Measurements from ENCODE around the gene GJA4.

The GJA4 gene

GRCh38 chr1:34778381-34778780, 14.4 kb upstream of the GJA4 start:
- Mint-ChIP-seq H3K9me3 (no peaks in the 10 kb centered on the region), H3K27me3 (peaks cover 37 to 45% of the 10 kb centered on the region in 2 donors), H3K4me1 (peaks cover 0 to 1% of the 10 kb centered on the region in 2 donors), H3K4me3 (no peak overlapping the region), H3K36me3 (no peaks in the 10 kb centered on the region), H3K27ac (no peak overlapping the region)
- ATAC-seq (replicated peaks) (no peak), DNase-seq (no peak)

- Mint-ChIP-seq H3K27ac (no peak overlapping the region), H3K27me3 (peaks cover 38 to 51% of the 10 kb centered on the region in 2 donors), H3K9me3 (no peaks in the 10 kb centered on the region), H3K36me3 (no peaks in the 10 kb centered on the region), H3K4me1 (peaks cover 0 to 1% of the 10 kb centered on the region in 2 donors), H3K4me3 (no peak overlapping the region)
- ATAC-seq (replicated peaks) = no peak
- no peak for DNase-seq
Observed at GRCh38 chr1:34779005-34779404, 13.8 kb upstream of the GJA4 start.

GRCh38 chr1:34779526-34779925, 13.3 kb upstream of the GJA4 start:
- DNase-seq (no peak), ATAC-seq (replicated peaks) (no peak)
- Mint-ChIP-seq H3K36me3 (no peaks in the 10 kb centered on the region), H3K27me3 (peaks cover 38 to 55% of the 10 kb centered on the region in 2 donors), H3K27ac (no peak overlapping the region), H3K9me3 (no peaks in the 10 kb centered on the region), H3K4me1 (peaks cover 0 to 1% of the 10 kb centered on the region in 2 donors), H3K4me3 (no peak overlapping the region)

- Mint-ChIP-seq H3K27me3 (peaks cover 40 to 60% of the 10 kb centered on the region in 2 donors), H3K36me3 (no peaks in the 10 kb centered on the region), H3K4me1 (peaks cover 0 to 1% of the 10 kb centered on the region in 2 donors), H3K27ac (no peak overlapping the region), H3K4me3 (no peak overlapping the region), H3K9me3 (no peaks in the 10 kb centered on the region)
- ATAC-seq (replicated peaks) = no peak
- no peak for DNase-seq
Observed at GRCh38 chr1:34779962-34780361, 12.8 kb upstream of the GJA4 start.

- Mint-ChIP-seq H3K27me3 (peaks cover 45 to 65% of the 10 kb centered on the region in 2 donors), H3K27ac (no peak overlapping the region)
- ATAC-seq (replicated peaks) = no peak
Observed at GRCh38 chr1:34780528-34780927, 12.3 kb upstream of the GJA4 start.

GRCh38 chr1:34781071-34781843, 11.5 kb upstream of the GJA4 start, which contains the start of gene GJB3:
Gene GJB3 (plus strand): TSS chr1:34781214. CDS start chr1:34784763, 3,549 bp downstream.
- Mint-ChIP-seq H3K4me3 (peak within 1 kb of the TSS in 1 of 2 donors; percentile 23), H3K4me1 (peaks cover under 1 to 3% of the 10 kb centered on the region in 2 donors), H3K27me3 (peaks cover 48 to 68% of the 10 kb centered on the region in 2 donors), H3K9me3 (no peaks in the 10 kb centered on the region), H3K36me3 (no peaks in the 10 kb centered on the region), H3K27ac (no peak within 1 kb of the TSS)
- no peak for DNase-seq
- peak; percentile 40 to 46 for ATAC-seq (replicated peaks)

More at GRCh38 chr1:34780528-34780927, 12.3 kb upstream of the GJA4 start:
- peaks cover 0 to 1% of the 10 kb centered on the region in 2 donors for H3K4me1 Mint-ChIP-seq
- no peaks in the 10 kb centered on the region for H3K9me3 Mint-ChIP-seq
- H3K4me3 Mint-ChIP-seq = no peak overlapping the region
- no peak for DNase-seq
- no peaks in the 10 kb centered on the region for H3K36me3 Mint-ChIP-seq

- no peak for DNase-seq
- Mint-ChIP-seq H3K4me1 (peaks cover 6 to 8% of the 10 kb centered on the region in 2 donors), H3K36me3 (no peaks in the 10 kb centered on the region), H3K9me3 (no peaks in the 10 kb centered on the region), H3K4me3 (peak overlapping the region in 1 of 2 donors; percentile 20), H3K27me3 (peaks cover 55 to 74% of the 10 kb centered on the region in 2 donors), H3K27ac (no peak overlapping the region)
- ATAC-seq (replicated peaks) = no peak
Observed at GRCh38 chr1:34781844-34782391, 10.9 kb upstream of the GJA4 start.

- DNase-seq (no peak), ATAC-seq (replicated peaks) (no peak)
- H3K4me1 Mint-ChIP-seq = peaks cover 8 to 10% of the 10 kb centered on the region in 2 donors
- no peaks in the 10 kb centered on the region for H3K9me3 Mint-ChIP-seq
- no peak overlapping the region for H3K4me3 Mint-ChIP-seq
- no peaks in the 10 kb centered on the region for H3K36me3 Mint-ChIP-seq
- peaks cover 39 to 55% of the 10 kb centered on the region in 2 donors for H3K27me3 Mint-ChIP-seq
- H3K27ac Mint-ChIP-seq = no peak overlapping the region
Observed at GRCh38 chr1:34784751-34785221, 8.0 kb upstream of the GJA4 start.

- no peaks in the 10 kb centered on the region for H3K36me3 Mint-ChIP-seq
- no peak for DNase-seq
- H3K27me3 Mint-ChIP-seq = peaks cover 38 to 57% of the 10 kb centered on the region in 2 donors
- H3K9me3 Mint-ChIP-seq = no peaks in the 10 kb centered on the region
- peaks cover 8 to 14% of the 10 kb centered on the region in 2 donors for H3K4me1 Mint-ChIP-seq
- no peak overlapping the region for H3K27ac Mint-ChIP-seq
- no peak overlapping the region for H3K4me3 Mint-ChIP-seq
- ATAC-seq (replicated peaks) = no peak
Observed at GRCh38 chr1:34785231-34785874, 7.4 kb upstream of the GJA4 start.

GRCh38 chr1:34785875-34786470, 6.8 kb upstream of the GJA4 start:
- H3K4me3 Mint-ChIP-seq = no peak overlapping the region
- no peak for ATAC-seq (replicated peaks)
- H3K27ac Mint-ChIP-seq = no peak overlapping the region
- DNase-seq = no peak
- H3K36me3 Mint-ChIP-seq = no peaks in the 10 kb centered on the region
- peaks cover 8 to 14% of the 10 kb centered on the region in 2 donors for H3K4me1 Mint-ChIP-seq
- peaks cover 44 to 63% of the 10 kb centered on the region in 2 donors for H3K27me3 Mint-ChIP-seq
- H3K9me3 Mint-ChIP-seq = no peaks in the 10 kb centered on the region

- H3K4me1 Mint-ChIP-seq = peaks cover 7 to 14% of the 10 kb centered on the region in 2 donors
- peak; percentile 88 to 94 for ATAC-seq (replicated peaks)
- no peaks in the 10 kb centered on the region for H3K36me3 Mint-ChIP-seq
Observed at GRCh38 chr1:34786521-34787325, 6.1 kb upstream of the GJA4 start.

GRCh38 chr1:34787461-34788420, 5.1 kb upstream of the GJA4 start:
- Mint-ChIP-seq H3K4me3 (no peak overlapping the region), H3K9me3 (no peaks in the 10 kb centered on the region), H3K36me3 (no peaks in the 10 kb centered on the region), H3K27me3 (peaks cover 48 to 65% of the 10 kb centered on the region in 2 donors), H3K27ac (no peak overlapping the region), H3K4me1 (peaks cover 15 to 22% of the 10 kb centered on the region in 2 donors)
- ATAC-seq (replicated peaks) = no peak
- DNase-seq = no peak

More at GRCh38 chr1:34786521-34787325, 6.1 kb upstream of the GJA4 start:
- Mint-ChIP-seq H3K27me3 (peaks cover 48 to 66% of the 10 kb centered on the region in 2 donors), H3K4me3 (no peak overlapping the region), H3K27ac (no peak overlapping the region), H3K9me3 (no peaks in the 10 kb centered on the region)
- DNase-seq = peak; percentile 50
